ENCODE results near the gene RAB40C.

The RAB40C gene

GRCh38 chr16:561957-562938 is 27.6 kb upstream of the RAB40C start:
- Histone ChIP-seq H3K27ac (replicated peaks) (no peak overlapping the region), H3K4me3 (replicated peaks; ENCODE audit: insufficient read depth, low read length) (no peak overlapping the region), H3K27me3 (ENCODE audit: insufficient read depth, poor library complexity, severe bottlenecking) (peaks cover 22% of the 10 kb centered on the region)
- no peak for DNase-seq (ENCODE audit: low read depth in 1 of 2, low spot score in 1 of 2)
- TF ChIP-seq, protein P1, sequence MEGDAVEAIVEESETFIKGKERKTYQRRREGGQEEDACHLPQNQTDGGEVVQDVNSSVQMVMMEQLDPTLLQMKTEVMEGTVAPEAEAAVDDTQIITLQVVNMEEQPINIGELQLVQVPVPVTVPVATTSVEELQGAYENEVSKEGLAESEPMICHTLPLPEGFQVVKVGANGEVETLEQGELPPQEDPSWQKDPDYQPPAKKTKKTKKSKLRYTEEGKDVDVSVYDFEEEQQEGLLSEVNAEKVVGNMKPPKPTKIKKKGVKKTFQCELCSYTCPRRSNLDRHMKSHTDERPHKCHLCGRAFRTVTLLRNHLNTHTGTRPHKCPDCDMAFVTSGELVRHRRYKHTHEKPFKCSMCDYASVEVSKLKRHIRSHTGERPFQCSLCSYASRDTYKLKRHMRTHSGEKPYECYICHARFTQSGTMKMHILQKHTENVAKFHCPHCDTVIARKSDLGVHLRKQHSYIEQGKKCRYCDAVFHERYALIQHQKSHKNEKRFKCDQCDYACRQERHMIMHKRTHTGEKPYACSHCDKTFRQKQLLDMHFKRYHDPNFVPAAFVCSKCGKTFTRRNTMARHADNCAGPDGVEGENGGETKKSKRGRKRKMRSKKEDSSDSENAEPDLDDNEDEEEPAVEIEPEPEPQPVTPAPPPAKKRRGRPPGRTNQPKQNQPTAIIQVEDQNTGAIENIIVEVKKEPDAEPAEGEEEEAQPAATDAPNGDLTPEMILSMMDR (IDR thresholded peaks at IDR 0.05; ENCODE audit: insufficient read depth, low read length), result no peak
- no peak for TF ChIP-seq SPI1 (IDR thresholded peaks at IDR 0.05; ENCODE audit: borderline replicate concordance, low read depth)
- TF ChIP-seq REST (IDR thresholded peaks at IDR 0.05; ENCODE audit: insufficient replicate concordance, low read depth), result no peak
- TF ChIP-seq GABPA (IDR thresholded peaks at IDR 0.05; ENCODE audit: low read depth), result no peak
- TF ChIP-seq POLR2AphosphoS5 (IDR thresholded peaks at IDR 0.05; ENCODE audit: low read depth), result no peak

- no peak for DNase-seq (ENCODE audit: low read depth in 1 of 2, low spot score in 1 of 2)
- Histone ChIP-seq H3K27me3 (ENCODE audit: insufficient read depth, poor library complexity, severe bottlenecking) (peaks cover 22% of the 10 kb centered on the region), H3K27ac (replicated peaks) (no peak overlapping the region), H3K4me3 (replicated peaks; ENCODE audit: insufficient read depth, low read length) (no peak overlapping the region)
- no peak for TF ChIP-seq SPI1 (IDR thresholded peaks at IDR 0.05; ENCODE audit: borderline replicate concordance, low read depth)
- TF ChIP-seq GABPA (IDR thresholded peaks at IDR 0.05; ENCODE audit: low read depth), result no peak
- TF ChIP-seq, protein P1 (IDR thresholded peaks at IDR 0.05; ENCODE audit: insufficient read depth, low read length), result no peak
- no peak for TF ChIP-seq REST (IDR thresholded peaks at IDR 0.05; ENCODE audit: insufficient replicate concordance, low read depth)
- no peak for TF ChIP-seq POLR2AphosphoS5 (IDR thresholded peaks at IDR 0.05; ENCODE audit: low read depth)
These were observed 26.7 kb upstream of the RAB40C start for GRCh38 chr16:563072-563644.

- Histone ChIP-seq H3K4me3 (replicated peaks; ENCODE audit: insufficient read depth, low read length) (no peak overlapping the region), H3K27me3 (ENCODE audit: insufficient read depth, poor library complexity, severe bottlenecking) (peaks cover 12% of the 10 kb centered on the region), H3K27ac (replicated peaks) (no peak overlapping the region)
- no peak for TF ChIP-seq REST (IDR thresholded peaks at IDR 0.05; ENCODE audit: insufficient replicate concordance, low read depth)
- TF ChIP-seq, protein P1 (IDR thresholded peaks at IDR 0.05; ENCODE audit: insufficient read depth, low read length), result no peak
- TF ChIP-seq GABPA (IDR thresholded peaks at IDR 0.05; ENCODE audit: low read depth), result no peak
- no peak for TF ChIP-seq POLR2AphosphoS5 (IDR thresholded peaks at IDR 0.05; ENCODE audit: low read depth)
- TF ChIP-seq SPI1 (IDR thresholded peaks at IDR 0.05; ENCODE audit: borderline replicate concordance, low read depth), result no peak
- no peak for DNase-seq (ENCODE audit: low read depth in 1 of 2, low spot score in 1 of 2)
These were observed 25.0 kb upstream of the RAB40C start for GRCh38 chr16:564690-565418.

Measured in HL-60 (cell line).